HCT116 (cell line): Measurements from ENCODE around the gene TBRG1. TPM values are rescaled to one million over a fixed set of nuclear protein-coding genes. Genes with fewer than 3 reads are reported as not detected.
A peak's percentile ranks its signal among the peaks of the same experiment; 100 is the strongest.

Experiments
- ATAC-seq: fragments of 200-7000 bp; cut with Tn5 transposase; 2 replicates; pipeline ENCODE4 v1.9.1; 2020; ENCODE audit warnings: mild to moderate bottlenecking, moderate library complexity
- BruUV-seq: library from RNA; stranded (reverse); fragments of 400-500 nt; replicated peaks from 2 replicates; lab custom pipeline; 2021; lab: Mats Ljungman, UMichigan
- CTCF ChIA-PET: fragments of 300-600 bp; sonication (Branson Sonifier 250); formaldehyde crosslinking; loops from one replicate; lab custom pipeline; 2021; ENCODE audit warnings: antibody characterized with exemption; lab: Charles Lee
- POLR2A ChIA-PET: fragments of 300-600, 350-600 bp; sonication (Branson Sonifier 250); formaldehyde crosslinking; loops from one replicate; lab custom pipeline; 2021; ENCODE audit warnings: antibody characterized with exemption; lab: Charles Lee
- RAD21 ChIA-PET, 2 experiments: fragments of 300-600 bp; sonication (Branson Sonifier 250); formaldehyde crosslinking; loops; one replicate each; lab custom pipeline; 2023; ENCODE audit warnings: low total read pairs in 2 of 2; ENCODE audit not compliant: uncharacterized antibody in 2 of 2, unreplicated experiment in 2 of 2, low non-redundant PET in 1 of 2; lab: Charles Lee
- DNase-seq: peaks from one replicate; pipeline ENCODE4 v3.0.0-alpha.2; 2010; ENCODE audit warnings: low read depth, low spot score
- H2AFZ ChIP-seq: fragments of 200-600 bp; shearing (Covaris generic), sonication (generic); 2 replicates; pipeline ENCODE4 v1.6.1; 2017; ENCODE audit warnings: low read depth, mixed run types, mixed read lengths, antibody characterized with exemption, low read length; ENCODE audit not compliant: poor library complexity, severe bottlenecking
- H3K27ac ChIP-seq: 2 replicates; pipeline ENCODE4 v1.5.1; 2012; ENCODE audit warnings: low read depth, low read length
- H3K27me3 ChIP-seq: fragments of 200-600 bp; sonication (generic); 2 replicates; pipeline ENCODE4 v1.6.1; 2016; ENCODE audit warnings: mixed run types, low read length, mixed read lengths; ENCODE audit not compliant: insufficient read depth
- H3K36me3 ChIP-seq, 2 experiments: fragments of 200-500 bp in 1 of 2; fragments of 200-600 bp in 1 of 2; sonication (Bioruptor generic) in 1 of 2; sonication (generic) in 1 of 2; 2 replicates each; pipeline versions ENCODE4 v1.5.1 to v1.6.1; 2014 to 2016; ENCODE audit warnings: low read length in 2 of 2, inconsistent platforms in 1 of 2, mixed read lengths in 1 of 2, mixed run types in 1 of 2; ENCODE audit not compliant: insufficient read depth in 2 of 2, control insufficient read depth in 1 of 2
- H3K4me1 ChIP-seq, 2 experiments: fragments of 200-600 bp in 1 of 2; sonication (generic) in 1 of 2; 2 replicates each; pipeline versions ENCODE4 v1.5.1 to v1.6.1; 2012 to 2017; ENCODE audit warnings: low read length in 2 of 2, inconsistent platforms in 1 of 2, mild to moderate bottlenecking in 1 of 2, mixed read lengths in 1 of 2, mixed run types in 1 of 2, moderate library complexity in 1 of 2; ENCODE audit not compliant: insufficient read depth in 2 of 2, control insufficient read depth in 1 of 2
- H3K4me2 ChIP-seq: fragments of 200-600 bp; sonication (generic); 2 replicates; pipeline ENCODE4 v1.6.1; 2017; ENCODE audit warnings: mixed run types, low read length, mixed read lengths
- H3K4me3 ChIP-seq, 2 experiments: fragments of 200-600 bp in 1 of 2; sonication (generic) in 1 of 2; replicated peaks in 1 of 2; 2 replicates each; pipeline ENCODE4 v1.5.1; 2011 to 2016; ENCODE audit warnings: low read length in 2 of 2, control low read depth in 1 of 2, low read depth in 1 of 2, mild to moderate bottlenecking in 1 of 2, mixed read lengths in 1 of 2, mixed run types in 1 of 2
- H3K79me2 ChIP-seq: fragments of 200-600 bp; sonication (generic); 2 replicates; pipeline ENCODE4 v1.6.1; 2017; ENCODE audit warnings: mild to moderate bottlenecking, mixed run types, low read length, moderate library complexity, mixed read lengths; ENCODE audit not compliant: insufficient read depth
- H3K9ac ChIP-seq: fragments of 200-600 bp; sonication (generic); 2 replicates; pipeline ENCODE4 v1.6.1; 2016; ENCODE audit warnings: low read length, mixed read lengths
- H3K9me2 ChIP-seq: fragments of 200-600 bp; sonication (generic), shearing (Covaris generic); 2 replicates; pipeline ENCODE4 v1.6.1; 2017; ENCODE audit warnings: mixed run types, mild to moderate bottlenecking, moderate library complexity; ENCODE audit not compliant: insufficient read depth
- H3K9me3 ChIP-seq, 2 experiments: fragments of 200-500 bp in 1 of 2; fragments of 200-600 bp in 1 of 2; sonication (Bioruptor generic) in 1 of 2; sonication (generic) in 1 of 2; 2 replicates each; pipeline ENCODE4 v1.6.1; 2014 to 2017; ENCODE audit warnings: low read length in 2 of 2, mixed read lengths in 2 of 2, inconsistent platforms in 1 of 2, low read depth in 1 of 2, mild to moderate bottlenecking in 1 of 2, mixed run types in 1 of 2, moderate library complexity in 1 of 2; ENCODE audit not compliant: control insufficient read depth in 1 of 2, insufficient read depth in 1 of 2
- H4K20me1 ChIP-seq: fragments of 200-600 bp; sonication (generic), shearing (Covaris generic); 2 replicates; pipeline ENCODE4 v1.6.1; 2017; ENCODE audit warnings: mixed run types, mild to moderate bottlenecking, moderate library complexity; ENCODE audit not compliant: insufficient read depth
- ATF3 ChIP-seq: IDR thresholded peaks from 2 replicates; pipeline ENCODE4 v1.6.1; 2012
- CEBPB ChIP-seq: IDR thresholded peaks from 2 replicates; pipeline ENCODE4 v1.6.1; 2012; ENCODE audit warnings: low read depth
- CTCF ChIP-seq, 3 experiments: fragments of 200-600 bp in 1 of 3; sonication (generic) in 1 of 3; IDR thresholded peaks in 2 of 3; conservative IDR thresholded peaks in 1 of 3; 2 replicates each; pipeline ENCODE4 v1.5.1; 2012 to 2017; ENCODE audit warnings: low read depth in 2 of 3, low read length in 2 of 3, antibody characterized with exemption in 1 of 3, borderline replicate concordance in 1 of 3, control low read depth in 1 of 3, mild to moderate bottlenecking in 1 of 3, mixed read lengths in 1 of 3, mixed run types in 1 of 3, moderate library complexity in 1 of 3; ENCODE audit not compliant: insufficient read depth in 1 of 3
- EZH2 ChIP-seq: fragments of 200-600 bp; sonication (generic); IDR thresholded peaks from 2 replicates; pipeline ENCODE4 v1.6.1; 2017; ENCODE audit warnings: antibody characterized with exemption, mixed run types
- EZH2phosphoT487 ChIP-seq: fragments of 200-600 bp; IDR thresholded peaks from 2 replicates; pipeline ENCODE4 v1.6.1; 2018; ENCODE audit warnings: antibody characterized with exemption, borderline replicate concordance
- RAD21 ChIP-seq: IDR thresholded peaks from 2 replicates; pipeline ENCODE4 v1.6.1; 2012; ENCODE audit warnings: low read depth, mild to moderate bottlenecking
- SP1 ChIP-seq: IDR thresholded peaks from 2 replicates; pipeline ENCODE4 v1.6.1; 2012; ENCODE audit warnings: low read depth
- SRF ChIP-seq: IDR thresholded peaks from 2 replicates; pipeline ENCODE4 v1.6.1; 2012; ENCODE audit warnings: low read depth
- TCF7L2 ChIP-seq: IDR thresholded peaks from 2 replicates; pipeline ENCODE4 v1.7.0; 2011; ENCODE audit warnings: borderline replicate concordance, inconsistent platforms; ENCODE audit not compliant: insufficient read depth, insufficient read length; ENCODE audit errors: extremely low read depth
- YY1 ChIP-seq: IDR thresholded peaks from 2 replicates; pipeline ENCODE4 v1.6.1; 2011; ENCODE audit warnings: low read length, low read depth, moderate library complexity, mild to moderate bottlenecking; ENCODE audit not compliant: insufficient replicate concordance; ENCODE audit errors: extremely low read depth
- ZFX ChIP-seq: fragments of 450-650 bp; IDR thresholded peaks from 2 replicates; pipeline ENCODE4 v1.6.1; 2017
- ZNF274 ChIP-seq: fragments of 200-500 bp; sonication (Bioruptor generic); IDR thresholded peaks from 2 replicates; pipeline ENCODE4 v1.6.1; 2014; ENCODE audit warnings: mild to moderate bottlenecking, low read depth, low read length, inconsistent platforms
- intact Hi-C: fragments of 100-400 bp; cut with micrococcal nuclease; formaldehyde crosslinking; loops from 2 replicates; pipeline ENCODE4 v1.10.0; 2022
- total RNA-seq: library from RNA; stranded (reverse); gene quantifications from one replicate; pipeline ENCODE4 v1.2.1, GENCODE V29; 2021; ENCODE audit not compliant: unreplicated experiment
- TF ChIP-seq, protein P1 (sequence below): IDR thresholded peaks from 2 replicates; pipeline ENCODE4 v1.6.1; 2012

The TBRG1 gene
- total RNA-seq, 1 experiment from 2014 or later, result 29.6 TPM

GRCh38 chr11:124586238-124586860, 36.3 kb upstream of the TBRG1 start:
- Histone ChIP-seq H3K4me3 (no peak overlapping the region), H3K27me3 (peaks cover 64% of the 10 kb centered on the region), H4K20me1 (no peaks in the 10 kb centered on the region), H2AFZ (no peak overlapping the region), H3K27ac (no peak overlapping the region), H3K9me3 (no peaks in the 10 kb centered on the region), H3K9me2 (no peaks in the 10 kb centered on the region), H3K36me3 (no peaks in the 10 kb centered on the region), H3K4me1 (no peaks in the 10 kb centered on the region), H3K4me2 (no peak overlapping the region), H3K79me2 (no peaks in the 10 kb centered on the region), H3K9ac (no peak overlapping the region)
- peak; percentile 79 for ATAC-seq
- BruUV-seq, result no TSS peak
- ChIA-PET RAD21 (no interaction called here), CTCF (interaction anchor here (1.0 to 2.9 kb wide), 2 partner anchors 34 to 170 kb away, joined by 3 to 14 read pairs; no protein-coding TSS in a partner anchor), POLR2A (no interaction called here)
- peak; percentile 44 for DNase-seq
- TF ChIP-seq CTCF (IDR thresholded peaks at IDR 0.05 in 2 of 3, conservative IDR thresholded peaks at IDR 0.05 in 1 of 3; ENCODE audit: borderline replicate concordance in 1 of 3, insufficient read depth in 1 of 3, low read depth in 2 of 3, low read length in 2 of 3), result peak; percentile 63 to 71 (median 66)
- TF ChIP-seq ZNF274, result no peak
- TF ChIP-seq RAD21, result peak; percentile 63
- intact Hi-C loops, result loop anchor here (1.0 to 5.0 kb wide), 2 partner anchors 171 to 514 kb away; no protein-coding TSS in a partner anchor

- peaks cover 62% of the 10 kb centered on the region for H3K27me3 ChIP-seq
- TF ChIP-seq SP1 (no peak), YY1 (no peak), SRF (no peak), TCF7L2 (no peak), CEBPB (no peak), EZH2 (no peak), ATF3 (no peak), ZFX (no peak), RAD21 (no peak), CTCF (IDR thresholded peaks at IDR 0.05 in 2 of 3, conservative IDR thresholded peaks at IDR 0.05 in 1 of 3; ENCODE audit: borderline replicate concordance in 1 of 3, insufficient read depth in 1 of 3, low read depth in 2 of 3, low read length in 2 of 3) (no peak), ZNF274 (no peak), EZH2phosphoT487 (no peak)
- TF ChIP-seq, protein P1, sequence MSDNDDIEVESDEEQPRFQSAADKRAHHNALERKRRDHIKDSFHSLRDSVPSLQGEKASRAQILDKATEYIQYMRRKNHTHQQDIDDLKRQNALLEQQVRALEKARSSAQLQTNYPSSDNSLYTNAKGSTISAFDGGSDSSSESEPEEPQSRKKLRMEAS, result no peak
Measured at GRCh38 chr11:124591430-124591829, 31.2 kb upstream of the TBRG1 start.

More at GRCh38 chr11:124591430-124591829, 31.2 kb upstream of the TBRG1 start:
- Histone ChIP-seq H3K4me2 (no peak overlapping the region), H3K79me2 (no peaks in the 10 kb centered on the region), H3K4me3 (no peak overlapping the region), H4K20me1 (no peaks in the 10 kb centered on the region), H3K9me3 (no peaks in the 10 kb centered on the region), H3K4me1 (no peaks in the 10 kb centered on the region), H3K36me3 (no peaks in the 10 kb centered on the region), H3K9ac (no peak overlapping the region), H3K9me2 (no peaks in the 10 kb centered on the region), H2AFZ (no peak overlapping the region), H3K27ac (no peak overlapping the region)
- CTCF ChIA-PET, result no interaction called here
- DNase-seq (no peak), ATAC-seq (no peak)
- POLR2A ChIA-PET, result no interaction called here
- RAD21 ChIA-PET, result no interaction called here
- BruUV-seq, result no TSS peak
- intact Hi-C loops, result no loop called here
